SH-SY5Y (cell line): ENCODE data around the gene TMX1.

Source experiments
- GATA2 ChIP-seq: IDR thresholded peaks from 2 replicates; pipeline ENCODE4 v1.6.1; 2011; ENCODE audit warnings: mild to moderate bottlenecking, low read depth, low read length
- GATA3 ChIP-seq: IDR thresholded peaks from 2 replicates; pipeline ENCODE4 v1.6.1; 2011; ENCODE audit warnings: low read depth, mild to moderate bottlenecking, low read length, moderate library complexity

The TMX1 gene

DNA sequence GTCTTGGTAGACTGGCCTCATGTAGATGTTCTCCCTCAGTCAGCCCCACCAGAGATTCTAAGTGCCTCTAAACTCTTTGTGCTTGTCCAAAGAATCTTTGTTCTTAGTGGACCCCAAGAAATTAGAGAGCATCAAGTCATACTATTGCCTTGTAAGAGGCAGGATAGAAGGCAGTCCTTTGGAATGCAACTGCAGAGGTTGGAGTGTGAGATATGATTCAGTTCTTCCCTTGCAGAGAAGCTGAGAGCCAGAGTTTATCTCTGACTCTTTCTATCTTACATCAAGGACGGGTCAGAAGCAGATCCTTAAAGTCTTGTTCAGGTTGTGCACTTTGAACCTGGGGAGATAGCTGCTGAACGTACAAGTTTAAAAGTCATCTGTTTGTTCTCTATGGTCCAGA is 21.1 kb downstream of the TMX1 start:
- TF ChIP-seq GATA2 = no peak
- TF ChIP-seq GATA3 = no peak

GRCh38 chr14:51262868-51263267 is 22.8 kb downstream of the TMX1 start:
- TF ChIP-seq GATA2 = no peak
- no peak for TF ChIP-seq GATA3

DNA sequence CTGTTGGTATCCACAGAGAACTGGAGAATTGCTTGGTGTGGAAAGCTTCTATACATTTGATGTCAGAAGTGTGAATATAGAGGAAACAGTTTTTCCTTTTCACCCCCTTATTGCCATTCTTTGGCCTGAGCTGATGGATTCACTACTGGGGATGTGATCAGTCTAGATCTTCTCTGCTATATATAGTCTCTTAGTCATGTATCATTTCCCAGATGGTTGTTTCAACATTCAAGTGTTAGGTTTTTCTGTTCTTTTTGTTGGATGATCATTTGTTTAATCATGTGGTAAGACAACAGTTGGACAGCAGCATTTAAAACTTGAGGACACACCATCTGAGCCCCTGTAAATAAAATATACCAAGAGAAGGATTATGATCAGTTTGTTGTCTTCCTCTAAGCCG is 29.6 kb downstream of the TMX1 start:
- TF ChIP-seq GATA3 (no peak), GATA2 (no peak)

GRCh38 chr14:51276605-51277004 is 36.6 kb downstream of the TMX1 start:
- no peak for TF ChIP-seq GATA3
- TF ChIP-seq GATA2 = no peak

DNA sequence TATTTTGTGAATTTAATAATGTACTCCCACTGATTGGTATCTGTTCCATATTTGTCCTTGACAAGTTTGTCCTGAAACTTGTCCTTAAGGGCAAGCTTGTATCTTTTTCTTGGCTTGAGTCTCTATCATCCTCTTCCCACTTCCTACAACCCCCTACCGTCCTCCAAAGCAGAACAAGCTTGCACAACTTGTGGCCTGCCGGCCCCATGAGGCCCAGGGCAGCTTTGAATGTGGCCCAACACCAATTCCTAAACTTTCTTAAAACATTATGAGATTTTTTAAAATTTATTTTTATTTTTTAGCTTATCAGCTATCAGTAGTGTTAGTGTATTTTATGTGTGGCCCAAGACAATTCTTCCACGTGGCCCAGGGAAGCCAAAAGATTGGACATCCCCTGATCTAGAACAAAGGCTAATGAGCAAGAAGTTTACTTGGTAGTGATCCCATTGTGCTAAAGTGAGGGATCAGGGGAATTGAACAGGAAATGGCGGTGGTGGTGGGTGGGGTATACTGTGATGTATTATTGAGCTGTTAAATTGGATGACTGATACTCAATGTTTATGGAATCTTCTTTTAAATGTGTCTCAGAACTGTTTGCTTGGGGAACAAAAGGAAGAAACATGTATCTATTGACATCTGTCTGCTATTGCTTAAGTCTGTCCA is 37.8 kb downstream of the TMX1 start:
- no peak for TF ChIP-seq GATA3
- no peak for TF ChIP-seq GATA2

- TF ChIP-seq GATA3 (no peak), GATA2 (no peak)
Measured at GRCh38 chr14:51282517-51282916, 42.5 kb downstream of the TMX1 start.

DNA sequence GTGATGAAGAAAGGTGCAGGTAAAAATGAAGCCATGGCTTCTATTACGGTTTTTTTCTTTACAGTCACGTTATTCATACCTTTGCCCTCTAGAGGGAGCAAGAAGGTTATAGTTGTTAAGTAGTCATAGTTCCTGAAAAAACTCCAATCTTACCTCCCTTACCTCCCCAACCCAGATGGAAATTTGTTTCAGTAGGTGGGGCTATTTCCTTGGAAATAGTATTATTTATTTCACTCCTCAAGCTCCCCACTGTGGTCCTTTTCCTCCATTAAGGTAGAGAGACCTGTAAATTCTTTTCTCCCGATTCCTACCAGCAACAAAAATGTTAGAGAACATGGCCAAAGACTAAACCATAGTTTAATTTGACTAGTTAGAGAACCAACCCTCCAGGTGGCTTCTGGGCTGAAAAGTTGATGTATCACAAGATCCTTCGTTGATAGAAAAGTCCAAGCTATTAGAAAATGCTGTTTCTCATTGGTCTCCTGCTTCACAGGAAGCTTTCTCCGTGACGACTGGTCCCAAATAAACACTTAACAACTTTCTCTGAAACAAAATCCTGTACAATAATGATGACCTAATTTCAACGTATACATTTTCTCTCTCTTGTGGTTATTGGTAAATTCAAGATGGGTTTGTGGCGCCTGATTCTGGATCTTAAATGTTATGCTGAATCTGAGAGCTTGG is 43.5 kb downstream of the TMX1 start:
- TF ChIP-seq GATA3 = no peak
- TF ChIP-seq GATA2 = no peak

GRCh38 chr14:51284241-51284640 is 44.2 kb downstream of the TMX1 start:
- TF ChIP-seq GATA2 (no peak), GATA3 (no peak)

- TF ChIP-seq GATA3 (no peak), GATA2 (no peak)
Measured at GRCh38 chr14:51285120-51285519, 45.1 kb downstream of the TMX1 start.

DNA sequence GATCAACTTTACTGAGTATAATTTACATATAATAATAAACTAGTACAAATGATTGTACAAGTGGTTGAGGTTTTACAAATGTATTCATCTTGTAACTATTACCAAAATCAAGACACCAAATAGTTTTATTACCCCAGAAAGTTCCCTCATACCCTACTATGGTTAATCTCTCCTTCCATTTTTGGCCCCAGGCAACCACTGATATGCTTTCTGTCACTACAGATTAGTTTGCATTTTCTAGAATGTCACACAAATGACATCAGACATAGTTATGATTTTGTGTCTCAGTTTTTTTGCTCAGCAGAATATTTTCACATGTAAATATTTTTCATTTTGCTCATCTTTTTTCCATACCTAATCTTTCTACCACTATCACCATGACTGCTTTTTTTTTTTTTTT is 49.1 kb downstream of the TMX1 start:
- TF ChIP-seq GATA3 = no peak
- TF ChIP-seq GATA2 = no peak

GRCh38 chr14:51290132-51290531 is 50.1 kb downstream of the TMX1 start:
- TF ChIP-seq GATA3 (no peak), GATA2 (no peak)

- TF ChIP-seq GATA3 (no peak), GATA2 (no peak)
Measured at GRCh38 chr14:51291016-51291415, 51.0 kb downstream of the TMX1 start.

DNA sequence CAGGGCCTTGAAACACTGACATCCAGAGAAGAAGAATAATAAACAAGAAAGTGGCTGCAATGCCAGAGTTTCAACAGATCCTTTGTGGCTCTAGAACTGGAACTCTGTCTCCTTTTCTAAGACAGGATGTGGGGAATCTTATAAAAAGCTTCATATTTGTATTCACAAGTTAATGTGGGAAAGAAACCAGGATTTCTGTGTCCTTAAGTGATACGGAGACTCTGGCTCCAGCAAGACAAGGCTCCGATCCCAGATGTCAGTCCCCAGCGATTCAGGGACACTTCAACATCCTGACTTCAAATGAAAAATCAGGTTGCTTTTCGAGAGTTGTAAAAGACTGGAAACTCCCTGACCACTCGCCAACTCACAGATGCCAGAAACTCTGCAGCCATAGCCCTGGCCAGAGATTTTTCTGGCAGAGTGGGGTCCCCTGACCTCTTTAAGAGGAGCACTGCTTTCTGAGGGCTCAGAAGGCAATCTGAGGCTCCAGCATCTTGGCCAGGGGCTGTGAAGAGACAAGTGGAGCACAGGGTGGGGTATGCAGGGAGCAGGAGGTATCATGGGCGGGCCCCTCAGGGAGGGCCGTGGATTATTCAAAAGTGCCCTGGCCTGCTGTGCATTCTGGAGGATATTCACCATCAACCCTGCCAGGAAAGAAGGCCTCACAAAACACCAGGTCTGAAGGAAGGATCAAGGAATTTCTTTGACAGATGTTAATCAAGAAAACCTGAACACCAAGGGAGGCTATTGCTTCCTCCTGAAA is 53.3 kb downstream of the TMX1 start:
- no peak for TF ChIP-seq GATA3
- no peak for TF ChIP-seq GATA2

GRCh38 chr14:51293912-51294389 is 53.9 kb downstream of the TMX1 start:
- TF ChIP-seq GATA2 (no peak), GATA3 (no peak)
